ENCODE results near the gene IGLL1. TPM values are rescaled to one million over a fixed set of nuclear protein-coding genes. Genes with fewer than 3 reads are reported as not detected.
"Not testable (repeated sequence)": the region's sequence is repeated elsewhere in the genome, so short reads cannot be mapped to it uniquely, and the experiment has no call there.

The IGLL1 gene
- total RNA-seq, 1 donor from 2014 or later = not detected

GRCh38 chr22:23539135-23539838 lies 40.8 kb downstream of the IGLL1 start:
- Histone ChIP-seq H3K4me2 (ENCODE audit: low read length) (peak overlapping the region; percentile 63), H3K4me1 (ENCODE audit: insufficient read depth, low read length) (no peaks in the 10 kb centered on the region), H3K4me3 (ENCODE audit: insufficient read depth, low read depth, low read length) (no peak overlapping the region), H2AFZ (ENCODE audit: low read depth, low read length) (peak overlapping the region; percentile 78), H3K27me3 (ENCODE audit: insufficient read depth, low read length) (no peaks in the 10 kb centered on the region), H3K9me3 (ENCODE audit: insufficient read depth, low read depth, low read length) (no peaks in the 10 kb centered on the region), H3K27ac (ENCODE audit: low read depth, low read length) (no peak overlapping the region), H4K20me1 (ENCODE audit: insufficient read depth, low read length) (no peaks in the 10 kb centered on the region), H3K36me3 (ENCODE audit: insufficient read depth, low read length) (no peaks in the 10 kb centered on the region), H3K9ac (ENCODE audit: low read length) (no peak overlapping the region), H3K79me2 (ENCODE audit: insufficient read depth, low read length) (no peaks in the 10 kb centered on the region)
- Mint-ChIP-seq H3K4me1 (ENCODE audit: low read depth, unreplicated experiment) (peaks cover 11% of the 10 kb centered on the region), H3K4me3 (ENCODE audit: unreplicated experiment) (no peak overlapping the region), H3K36me3 (ENCODE audit: low read depth, unreplicated experiment) (no peaks in the 10 kb centered on the region), H3K27ac (ENCODE audit: unreplicated experiment) (no peak overlapping the region), H3K27me3 (ENCODE audit: low read depth, unreplicated experiment) (peaks cover 21% of the 10 kb centered on the region), H3K9me3 (ENCODE audit: unreplicated experiment) (no peaks in the 10 kb centered on the region)
- DNase-seq (ENCODE audit: low read depth) = peak; percentile 50
- TF ChIP-seq CTCF (IDR thresholded peaks at IDR 0.05; ENCODE audit: insufficient read depth, low read depth, low read length) = peak; percentile 68
- TF ChIP-seq EZH2 (IDR thresholded peaks at IDR 0.05; ENCODE audit: insufficient read depth, low read length) = no peak
- no peak for FAIRE-seq

GRCh38 chr22:23538696-23539030 lies 41.4 kb downstream of the IGLL1 start:
- not testable (repeated sequence) for H3K36me3 ChIP-seq (ENCODE audit: insufficient read depth, low read length); H3K9me3 ChIP-seq (ENCODE audit: insufficient read depth, low read depth, low read length); H3K27me3 ChIP-seq (ENCODE audit: insufficient read depth, low read length); H4K20me1 ChIP-seq (ENCODE audit: insufficient read depth, low read length); H3K4me3 ChIP-seq (ENCODE audit: insufficient read depth, low read depth, low read length); H3K4me1 ChIP-seq (ENCODE audit: insufficient read depth, low read length); H3K36me3 Mint-ChIP-seq (ENCODE audit: low read depth, unreplicated experiment); FAIRE-seq; H2AFZ ChIP-seq (ENCODE audit: low read depth, low read length); DNase-seq (ENCODE audit: low read depth); H3K4me2 ChIP-seq (ENCODE audit: low read length); H3K79me2 ChIP-seq (ENCODE audit: insufficient read depth, low read length); H3K27ac ChIP-seq (ENCODE audit: low read depth, low read length); H3K9ac ChIP-seq (ENCODE audit: low read length); H3K9me3 Mint-ChIP-seq (ENCODE audit: unreplicated experiment); H3K4me3 Mint-ChIP-seq (ENCODE audit: unreplicated experiment)
- H3K4me1 Mint-ChIP-seq (ENCODE audit: low read depth, unreplicated experiment) = peaks cover 11% of the 10 kb centered on the region
- peaks cover 21% of the 10 kb centered on the region for H3K27me3 Mint-ChIP-seq (ENCODE audit: low read depth, unreplicated experiment)
- peak overlapping the region; percentile 63 for H3K27ac Mint-ChIP-seq (ENCODE audit: unreplicated experiment)

- not testable (repeated sequence) for H3K27ac ChIP-seq (ENCODE audit: low read depth, low read length); H3K9ac ChIP-seq (ENCODE audit: low read length); H3K9me3 Mint-ChIP-seq (ENCODE audit: unreplicated experiment); H3K27me3 ChIP-seq (ENCODE audit: insufficient read depth, low read length); H3K4me1 ChIP-seq (ENCODE audit: insufficient read depth, low read length); H3K4me3 ChIP-seq (ENCODE audit: insufficient read depth, low read depth, low read length); FAIRE-seq; H4K20me1 ChIP-seq (ENCODE audit: insufficient read depth, low read length); H3K4me3 Mint-ChIP-seq (ENCODE audit: unreplicated experiment); H3K36me3 ChIP-seq (ENCODE audit: insufficient read depth, low read length); H3K79me2 ChIP-seq (ENCODE audit: insufficient read depth, low read length); H3K4me2 ChIP-seq (ENCODE audit: low read length); H3K9me3 ChIP-seq (ENCODE audit: insufficient read depth, low read depth, low read length); H3K36me3 Mint-ChIP-seq (ENCODE audit: low read depth, unreplicated experiment)
- H3K4me1 Mint-ChIP-seq (ENCODE audit: low read depth, unreplicated experiment) = peaks cover 11% of the 10 kb centered on the region
- H2AFZ ChIP-seq (ENCODE audit: low read depth, low read length) = peak overlapping the region; percentile 18
- peak; percentile 36 for DNase-seq (ENCODE audit: low read depth)
- H3K27me3 Mint-ChIP-seq (ENCODE audit: low read depth, unreplicated experiment) = peaks cover 25% of the 10 kb centered on the region
- H3K27ac Mint-ChIP-seq (ENCODE audit: unreplicated experiment) = peak overlapping the region; percentile 63
Measured at GRCh38 chr22:23537830-23538695, 42.0 kb downstream of the IGLL1 start.
